ENCODE measurements around the gene SEC22C. TPM values are rescaled to one million over a fixed set of nuclear protein-coding genes. Genes with fewer than 3 reads are reported as not detected.
"Not testable (repeated sequence)": the region's sequence is repeated elsewhere in the genome, so short reads cannot be mapped to it uniquely, and the experiment has no call there.

SEC22C gene
- total RNA-seq, 1 donor from 2014 or later: 37.5 TPM

DNA sequence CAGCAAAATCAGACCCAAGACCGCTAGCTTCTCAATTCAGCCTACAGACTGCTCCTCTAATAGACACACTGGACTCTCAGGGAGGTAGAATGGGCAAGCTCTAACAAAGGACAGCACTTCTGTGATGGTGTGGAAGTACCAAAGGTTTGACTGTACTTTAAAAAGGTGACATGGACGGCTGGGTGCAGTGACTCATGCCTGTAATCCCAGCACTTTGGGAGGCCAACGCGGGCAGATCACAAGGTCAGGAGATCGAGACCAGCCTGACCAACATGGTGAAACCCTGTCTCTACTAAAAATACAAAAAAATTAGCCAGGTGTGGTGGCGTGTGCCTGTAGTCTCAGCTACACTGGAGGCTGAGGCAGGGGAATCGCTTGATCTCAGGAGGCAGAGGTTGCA lies 15.3 kb upstream of the SEC22C start:
- intact Hi-C loops (cut with micrococcal nuclease); H3K9me3 Mint-ChIP-seq; H3K27ac Mint-ChIP-seq; DNase-seq (ENCODE audit: low spot score); H3K4me3 Mint-ChIP-seq; H3K27me3 Mint-ChIP-seq (ENCODE audit: insufficient read depth): not testable (repeated sequence)
- Mint-ChIP-seq H3K36me3 (ENCODE audit: low read depth) (peaks cover 37% of the 10 kb centered on the region), H3K4me1 (ENCODE audit: low read depth) (peaks cover 40% of the 10 kb centered on the region)

GRCh38 chr3:42595682-42596081 lies 13.9 kb upstream of the SEC22C start:
- intact Hi-C loops (cut with micrococcal nuclease): no loop called here
- Mint-ChIP-seq H3K36me3 (ENCODE audit: low read depth) (peaks cover 39% of the 10 kb centered on the region), H3K4me3 (no peak overlapping the region), H3K27me3 (ENCODE audit: insufficient read depth) (no peaks in the 10 kb centered on the region), H3K9me3 (no peaks in the 10 kb centered on the region), H3K27ac (no peak overlapping the region), H3K4me1 (ENCODE audit: low read depth) (peaks cover 39% of the 10 kb centered on the region)
- no peak for DNase-seq (ENCODE audit: low spot score)

DNA sequence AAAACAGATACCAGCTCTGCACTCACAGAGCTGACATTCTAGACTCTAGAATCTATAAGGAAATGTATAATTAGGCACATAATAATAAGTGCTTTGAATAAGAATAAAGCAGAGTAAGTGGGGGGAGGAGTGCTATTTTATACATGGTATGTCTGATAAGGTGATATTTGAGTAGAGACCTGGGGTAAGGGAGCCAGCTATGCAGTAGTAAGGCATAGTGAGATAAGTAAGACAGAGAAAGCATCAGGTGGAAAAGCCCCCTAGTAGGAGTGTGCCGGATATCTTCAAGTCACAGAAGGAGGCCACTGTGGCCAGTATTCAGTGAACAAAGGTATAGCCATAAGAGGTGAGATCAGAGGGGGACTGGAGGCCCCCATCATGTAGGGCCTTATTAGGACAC lies 11.9 kb upstream of the SEC22C start:
- peak overlapping the region; percentile 20 for H3K27ac Mint-ChIP-seq
- no peak overlapping the region for H3K4me3 Mint-ChIP-seq
- H3K27me3 Mint-ChIP-seq (ENCODE audit: insufficient read depth): no peaks in the 10 kb centered on the region
- H3K9me3 Mint-ChIP-seq: no peaks in the 10 kb centered on the region
- no peak for DNase-seq (ENCODE audit: low spot score)
- peaks cover 38% of the 10 kb centered on the region for H3K4me1 Mint-ChIP-seq (ENCODE audit: low read depth)
- intact Hi-C loops (cut with micrococcal nuclease): loop anchor here (5.0 kb wide), 1 partner anchor 1029 kb away; the partner anchor contains the start of gene ANO10
- H3K36me3 Mint-ChIP-seq (ENCODE audit: low read depth): peaks cover 40% of the 10 kb centered on the region

DNA sequence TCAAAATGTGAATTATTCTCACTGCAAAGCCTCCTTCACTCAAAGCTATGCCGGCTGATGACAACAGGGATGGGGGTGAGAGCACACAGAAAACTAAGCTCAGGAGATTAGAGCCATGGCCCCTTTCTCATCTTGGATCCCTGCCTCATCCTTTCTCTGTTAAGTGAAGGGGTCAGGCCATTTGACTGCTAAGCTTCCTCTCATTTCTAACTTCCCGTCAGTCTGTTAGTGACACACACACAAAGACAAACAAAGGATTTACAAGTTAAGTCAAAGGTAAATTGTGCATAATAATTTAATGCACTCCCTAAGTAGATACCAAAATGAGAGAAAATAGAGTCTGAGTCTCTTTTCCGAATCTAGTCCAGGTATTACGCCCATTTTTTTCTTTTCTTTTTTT lies 10.0 kb upstream of the SEC22C start:
- no peaks in the 10 kb centered on the region for H3K27me3 Mint-ChIP-seq (ENCODE audit: insufficient read depth)
- peaks cover 37% of the 10 kb centered on the region for H3K4me1 Mint-ChIP-seq (ENCODE audit: low read depth)
- no peak for DNase-seq (ENCODE audit: low spot score)
- peak overlapping the region; percentile 34 for H3K27ac Mint-ChIP-seq
- no peaks in the 10 kb centered on the region for H3K9me3 Mint-ChIP-seq
- peaks cover 36% of the 10 kb centered on the region for H3K36me3 Mint-ChIP-seq (ENCODE audit: low read depth)
- H3K4me3 Mint-ChIP-seq: peak overlapping the region; percentile 98
- intact Hi-C loops (cut with micrococcal nuclease): loop anchor here (5.0 kb wide), 1 partner anchor 1030 kb away; the partner anchor contains the start of gene ANO10

- Mint-ChIP-seq H3K9me3 (no peaks in the 10 kb centered on the region), H3K27ac (peak overlapping the region; percentile 99), H3K4me3 (peak overlapping the region; percentile 98), H3K27me3 (ENCODE audit: insufficient read depth) (no peaks in the 10 kb centered on the region), H3K4me1 (ENCODE audit: low read depth) (peaks cover 41% of the 10 kb centered on the region), H3K36me3 (ENCODE audit: low read depth) (peaks cover 31% of the 10 kb centered on the region)
- intact Hi-C loops (cut with micrococcal nuclease): loop anchor here (1.0 to 5.0 kb wide), 4 partner anchors 9 to 1031 kb away; partner anchors contain the start of genes ANO10 and NKTR
- DNase-seq (ENCODE audit: low spot score): no peak
These were observed 9.4 kb upstream of the SEC22C start for GRCh38 chr3:42590989-42591756.

DNA sequence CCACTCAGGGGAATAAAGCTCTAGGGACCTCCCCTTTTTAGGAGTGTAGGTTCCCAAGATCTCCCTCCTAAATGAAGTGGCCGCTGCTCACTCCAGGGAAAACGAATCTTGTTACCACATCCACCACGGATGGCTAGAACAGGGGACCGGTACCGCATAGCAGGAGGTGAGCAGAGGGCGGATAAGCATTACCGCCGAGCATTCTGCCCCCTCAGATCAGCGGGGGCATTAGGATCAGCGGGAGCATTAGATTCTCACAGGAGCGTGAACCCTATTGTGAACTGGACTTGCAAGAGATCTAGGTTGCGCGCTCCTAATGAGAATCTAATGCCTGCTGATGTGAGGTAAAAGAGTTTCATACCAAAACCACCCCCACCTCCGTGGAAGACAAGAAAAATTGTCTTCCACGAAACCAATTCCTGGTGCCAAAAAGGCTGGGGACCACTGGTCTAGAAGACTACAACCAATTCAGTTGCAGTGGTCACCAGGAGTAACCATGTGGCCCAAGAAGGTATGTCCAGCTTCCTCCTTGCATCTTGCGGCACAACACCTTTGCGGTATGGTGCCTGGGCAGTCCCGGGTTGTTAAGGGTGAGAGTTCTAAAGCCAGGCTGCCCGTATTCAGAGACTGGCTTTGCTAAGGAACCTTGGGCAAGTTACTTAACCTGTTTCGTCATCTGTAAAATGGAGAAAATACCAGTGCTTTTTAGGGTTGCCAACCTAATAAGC lies 7.8 kb upstream of the SEC22C start:
- Mint-ChIP-seq H3K36me3 (ENCODE audit: low read depth) (peaks cover 32% of the 10 kb centered on the region), H3K4me3 (peak overlapping the region; percentile 98), H3K4me1 (ENCODE audit: low read depth) (peaks cover 52% of the 10 kb centered on the region), H3K27ac (peak overlapping the region; percentile 99), H3K27me3 (ENCODE audit: insufficient read depth) (no peaks in the 10 kb centered on the region), H3K9me3 (no peaks in the 10 kb centered on the region)
- intact Hi-C loops (cut with micrococcal nuclease): loop anchor here (1.0 to 5.0 kb wide), 4 partner anchors 7 to 1033 kb away; partner anchors contain the start of genes ANO10 and NKTR
- no peak for DNase-seq (ENCODE audit: low spot score)

- H3K4me1 Mint-ChIP-seq (ENCODE audit: low read depth): peaks cover 46% of the 10 kb centered on the region
- H3K36me3 Mint-ChIP-seq (ENCODE audit: low read depth): peaks cover 24% of the 10 kb centered on the region
- no peak overlapping the region for H3K4me3 Mint-ChIP-seq
- no peak for DNase-seq (ENCODE audit: low spot score)
- no peaks in the 10 kb centered on the region for H3K9me3 Mint-ChIP-seq
- H3K27me3 Mint-ChIP-seq (ENCODE audit: insufficient read depth): peaks cover 1% of the 10 kb centered on the region
- H3K27ac Mint-ChIP-seq: no peak overlapping the region
- intact Hi-C loops (cut with micrococcal nuclease): no loop called here
These were observed 6.9 kb upstream of the SEC22C start for GRCh38 chr3:42588625-42589024.

- intact Hi-C loops (cut with micrococcal nuclease): loop anchor here (1.0 to 5.0 kb wide), 9 partner anchors 8 to 705 kb away; partner anchors contain the start of genes CCDC13, HIGD1A, NKTR and SNRK
- Mint-ChIP-seq H3K27ac (peak overlapping the region; percentile 93), H3K27me3 (ENCODE audit: insufficient read depth) (peaks cover 1% of the 10 kb centered on the region), H3K36me3 (ENCODE audit: low read depth) (peaks cover 20% of the 10 kb centered on the region), H3K9me3 (no peaks in the 10 kb centered on the region), H3K4me1 (ENCODE audit: low read depth) (peaks cover 58% of the 10 kb centered on the region), H3K4me3 (peak overlapping the region; percentile 90)
- no peak for DNase-seq (ENCODE audit: low spot score)
These were observed 805 bp upstream of the SEC22C start for GRCh38 chr3:42582474-42583070.

DNA sequence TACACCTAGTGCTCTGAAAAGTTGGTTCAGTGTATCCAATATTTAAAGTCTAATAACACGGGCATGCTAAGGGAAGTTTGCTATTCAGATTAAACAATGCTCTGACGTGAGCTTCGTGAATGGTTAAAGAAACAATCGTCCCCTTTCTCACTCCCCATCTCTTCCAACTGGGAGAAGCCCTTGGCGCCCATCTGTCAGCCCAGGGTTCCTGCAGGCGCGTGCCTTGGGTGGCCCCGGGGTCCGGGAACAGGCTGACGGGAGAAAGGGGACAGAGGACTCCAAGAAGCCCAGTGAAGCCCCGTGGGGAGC lies 413 bp downstream of the SEC22C start:
- Mint-ChIP-seq H3K27me3 (ENCODE audit: insufficient read depth) (peaks cover 1% of the 10 kb centered on the region), H3K36me3 (ENCODE audit: low read depth) (peaks cover 26% of the 10 kb centered on the region), H3K4me3 (peak overlapping the region; percentile 90), H3K4me1 (ENCODE audit: low read depth) (peaks cover 56% of the 10 kb centered on the region), H3K9me3 (no peaks in the 10 kb centered on the region), H3K27ac (peak overlapping the region; percentile 60)
- DNase-seq (ENCODE audit: low spot score): no peak
- intact Hi-C loops (cut with micrococcal nuclease): loop anchor here (2.0 to 5.0 kb wide), 2 partner anchors 79 to 706 kb away; partner anchors contain the start of genes SNRK and VIPR1

DNA sequence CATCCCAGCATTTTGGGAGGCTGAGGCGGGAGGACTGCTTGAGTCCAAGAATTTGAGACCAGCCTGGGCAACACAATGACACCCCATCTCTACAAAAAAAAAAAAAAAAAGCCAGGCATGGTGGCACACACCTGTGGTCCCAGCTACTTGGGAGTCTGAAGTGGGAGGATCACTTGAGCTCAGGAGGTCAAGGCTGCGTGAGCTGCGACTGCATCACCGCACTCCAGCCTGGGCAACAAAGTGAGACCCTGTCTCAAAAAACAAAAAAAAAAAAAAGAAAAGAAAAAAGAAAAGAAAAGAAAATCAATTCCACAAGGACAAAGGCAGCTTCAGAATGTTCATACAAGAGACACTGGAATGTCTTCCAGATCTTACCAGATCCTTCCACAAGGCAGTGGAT lies 2.4 kb downstream of the SEC22C start:
- H3K4me3 Mint-ChIP-seq; DNase-seq (ENCODE audit: low spot score); H3K27ac Mint-ChIP-seq; H3K27me3 Mint-ChIP-seq (ENCODE audit: insufficient read depth); intact Hi-C loops (cut with micrococcal nuclease): not testable (repeated sequence)
- Mint-ChIP-seq H3K36me3 (ENCODE audit: low read depth) (peaks cover 32% of the 10 kb centered on the region), H3K9me3 (peaks cover 12% of the 10 kb centered on the region), H3K4me1 (ENCODE audit: low read depth) (peaks cover 46% of the 10 kb centered on the region)

DNA sequence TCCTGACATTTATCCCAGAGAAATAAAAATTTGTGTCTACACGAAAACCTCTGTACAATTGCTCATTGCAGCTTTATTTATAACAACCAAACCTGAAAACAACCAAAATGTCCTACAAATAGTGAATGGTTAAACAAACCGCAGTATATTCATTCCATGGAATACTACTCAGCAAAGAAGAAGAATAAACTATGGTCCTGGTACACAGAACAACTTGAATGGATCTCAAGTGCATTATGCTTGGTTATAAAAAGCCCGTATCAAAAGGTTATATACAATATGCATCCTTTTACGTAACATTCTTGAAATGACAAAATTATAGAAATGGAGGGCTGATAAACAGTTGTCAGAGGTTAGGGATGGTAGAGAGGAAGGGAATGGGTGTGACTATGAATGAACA lies 3.7 kb downstream of the SEC22C start:
- Mint-ChIP-seq H3K9me3 (peaks cover 18% of the 10 kb centered on the region), H3K27me3 (ENCODE audit: insufficient read depth) (no peaks in the 10 kb centered on the region), H3K36me3 (ENCODE audit: low read depth) (peaks cover 38% of the 10 kb centered on the region), H3K4me3 (no peak overlapping the region), H3K4me1 (ENCODE audit: low read depth) (peaks cover 40% of the 10 kb centered on the region), H3K27ac (no peak overlapping the region)
- intact Hi-C loops (cut with micrococcal nuclease): no loop called here
- no peak for DNase-seq (ENCODE audit: low spot score)

GRCh38 chr3:42575137-42575741 lies 6.5 kb downstream of the SEC22C start:
- peaks cover 46% of the 10 kb centered on the region for H3K36me3 Mint-ChIP-seq (ENCODE audit: low read depth)
- no peak overlapping the region for H3K4me3 Mint-ChIP-seq
- H3K27me3 Mint-ChIP-seq (ENCODE audit: insufficient read depth): no peaks in the 10 kb centered on the region
- H3K9me3 Mint-ChIP-seq: peaks cover 18% of the 10 kb centered on the region
- peaks cover 28% of the 10 kb centered on the region for H3K4me1 Mint-ChIP-seq (ENCODE audit: low read depth)
- intact Hi-C loops (cut with micrococcal nuclease): no loop called here
- no peak overlapping the region for H3K27ac Mint-ChIP-seq
- no peak for DNase-seq (ENCODE audit: low spot score)
